Duodenal mucosa (tissue), 2 donors: ENCODE measurements around the gene SPRR5.

Source experiments
- H3K27ac ChIP-seq: one replicate; pipeline ENCODE4 v1.7.0; 2013; ENCODE audit warnings: low read depth, low read length
- H3K27me3 ChIP-seq, 2 donors: one replicate each; pipeline ENCODE4 v1.7.0; 2013; ENCODE audit warnings: low read length in 2 of 2, control low read depth in 1 of 2; ENCODE audit not compliant: insufficient read depth in 2 of 2, control insufficient read depth in 1 of 2
- H3K36me3 ChIP-seq, 2 donors: one replicate each; pipeline ENCODE4 v1.7.0; 2013; ENCODE audit warnings: low read length in 2 of 2, control low read depth in 1 of 2; ENCODE audit not compliant: insufficient read depth in 2 of 2, control insufficient read depth in 1 of 2
- H3K4me1 ChIP-seq, 2 donors: one replicate each; pipeline ENCODE4 v1.7.0; 2013; ENCODE audit warnings: low read length in 2 of 2, control low read depth in 1 of 2; ENCODE audit not compliant: insufficient read depth in 2 of 2, control insufficient read depth in 1 of 2
- H3K4me3 ChIP-seq, 2 donors: one replicate each; pipeline ENCODE4 v1.7.0; 2013; ENCODE audit warnings: low read length in 2 of 2, low read depth in 1 of 2
- H3K9ac ChIP-seq, 2 donors: one replicate each; pipeline ENCODE4 v1.7.0; 2013; ENCODE audit warnings: low read length in 2 of 2, low read depth in 1 of 2
- H3K9me3 ChIP-seq, 2 donors: one replicate each; pipeline ENCODE4 v1.7.0; 2013; ENCODE audit warnings: low read length in 2 of 2, control low read depth in 1 of 2; ENCODE audit not compliant: control insufficient read depth in 1 of 2

SPRR5 gene

GRCh38 chr1:152946651-152947256, at the start of gene SPRR5:
TSS of gene SPRR5 (plus strand) at chr1:152947206. CDS start at chr1:152948555, 1,349 bp downstream.
- no peak within 1 kb of the TSS for H3K27ac ChIP-seq
- no peaks in the 10 kb centered on the region for H3K36me3 ChIP-seq
- H3K4me3 ChIP-seq: no peak within 1 kb of the TSS
- H3K27me3 ChIP-seq: peaks cover 3 to 4% of the 10 kb centered on the region in 2 donors
- no peaks in the 10 kb centered on the region for H3K9me3 ChIP-seq
- H3K9ac ChIP-seq: no peak within 1 kb of the TSS
- no peaks in the 10 kb centered on the region for H3K4me1 ChIP-seq

DNA sequence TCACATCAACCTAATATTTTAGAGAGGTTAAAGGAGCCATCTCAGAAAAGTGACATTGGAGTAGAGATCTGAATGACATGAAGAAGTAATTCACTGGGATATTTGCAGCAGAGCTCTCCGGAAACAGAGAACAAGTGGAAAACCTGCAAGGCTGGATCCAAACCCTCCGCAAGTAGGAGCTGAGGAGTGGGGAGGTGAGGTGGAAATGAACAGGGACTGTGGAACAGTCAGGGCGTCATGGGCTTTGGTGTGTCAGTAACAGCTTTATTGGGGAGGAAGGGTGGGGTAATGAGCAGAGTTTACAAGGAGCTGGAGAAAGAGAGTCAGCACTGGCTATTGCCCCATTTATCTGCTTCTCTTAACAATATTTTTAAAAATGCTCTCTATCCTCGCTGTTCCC, 48.0 kb upstream of the SPRR5 start:
- Histone ChIP-seq H3K9me3 (no peaks in the 10 kb centered on the region), H3K9ac (no peak overlapping the region), H3K36me3 (no peaks in the 10 kb centered on the region), H3K27ac (no peak overlapping the region), H3K27me3 (no peaks in the 10 kb centered on the region), H3K4me1 (no peaks in the 10 kb centered on the region), H3K4me3 (no peak overlapping the region)

- Histone ChIP-seq H3K4me1 (no peaks in the 10 kb centered on the region), H3K4me3 (no peak overlapping the region), H3K9ac (no peak overlapping the region), H3K9me3 (no peaks in the 10 kb centered on the region), H3K27me3 (no peaks in the 10 kb centered on the region), H3K36me3 (no peaks in the 10 kb centered on the region), H3K27ac (no peak overlapping the region)
These were observed 47.1 kb upstream of the SPRR5 start for GRCh38 chr1:152899883-152900282.

DNA sequence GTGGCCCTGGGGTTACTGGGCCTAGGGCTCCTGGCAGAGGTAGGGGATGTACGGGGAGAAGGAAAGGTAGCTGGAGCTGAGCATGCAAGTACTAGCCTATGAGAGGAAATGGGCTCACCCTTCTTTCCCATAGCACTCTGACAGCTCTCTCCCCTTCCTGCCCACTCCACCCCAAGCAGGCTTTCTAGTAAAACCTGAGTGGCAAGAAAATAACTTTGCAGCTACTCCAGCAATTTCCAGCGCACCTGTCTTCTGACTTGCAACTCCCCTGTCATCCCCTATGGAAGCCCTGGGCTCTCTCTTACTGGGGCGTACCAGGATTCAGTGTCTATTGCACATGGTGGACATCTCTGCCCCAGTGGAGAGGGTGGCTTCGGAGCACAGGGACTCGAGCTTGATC, 45.4 kb upstream of the SPRR5 start:
- H3K27me3 ChIP-seq: peaks cover 0 to 4% of the 10 kb centered on the region in 2 donors
- no peak overlapping the region for H3K9ac ChIP-seq
- no peaks in the 10 kb centered on the region for H3K36me3 ChIP-seq
- H3K9me3 ChIP-seq: no peaks in the 10 kb centered on the region
- no peak overlapping the region for H3K27ac ChIP-seq
- no peaks in the 10 kb centered on the region for H3K4me1 ChIP-seq
- H3K4me3 ChIP-seq: no peak overlapping the region

GRCh38 chr1:152902636-152903035, 44.4 kb upstream of the SPRR5 start:
- Histone ChIP-seq H3K27ac (no peak overlapping the region), H3K4me3 (no peak overlapping the region), H3K27me3 (peaks cover 0 to 4% of the 10 kb centered on the region in 2 donors), H3K36me3 (no peaks in the 10 kb centered on the region), H3K9me3 (no peaks in the 10 kb centered on the region), H3K4me1 (no peaks in the 10 kb centered on the region), H3K9ac (no peak overlapping the region)

DNA sequence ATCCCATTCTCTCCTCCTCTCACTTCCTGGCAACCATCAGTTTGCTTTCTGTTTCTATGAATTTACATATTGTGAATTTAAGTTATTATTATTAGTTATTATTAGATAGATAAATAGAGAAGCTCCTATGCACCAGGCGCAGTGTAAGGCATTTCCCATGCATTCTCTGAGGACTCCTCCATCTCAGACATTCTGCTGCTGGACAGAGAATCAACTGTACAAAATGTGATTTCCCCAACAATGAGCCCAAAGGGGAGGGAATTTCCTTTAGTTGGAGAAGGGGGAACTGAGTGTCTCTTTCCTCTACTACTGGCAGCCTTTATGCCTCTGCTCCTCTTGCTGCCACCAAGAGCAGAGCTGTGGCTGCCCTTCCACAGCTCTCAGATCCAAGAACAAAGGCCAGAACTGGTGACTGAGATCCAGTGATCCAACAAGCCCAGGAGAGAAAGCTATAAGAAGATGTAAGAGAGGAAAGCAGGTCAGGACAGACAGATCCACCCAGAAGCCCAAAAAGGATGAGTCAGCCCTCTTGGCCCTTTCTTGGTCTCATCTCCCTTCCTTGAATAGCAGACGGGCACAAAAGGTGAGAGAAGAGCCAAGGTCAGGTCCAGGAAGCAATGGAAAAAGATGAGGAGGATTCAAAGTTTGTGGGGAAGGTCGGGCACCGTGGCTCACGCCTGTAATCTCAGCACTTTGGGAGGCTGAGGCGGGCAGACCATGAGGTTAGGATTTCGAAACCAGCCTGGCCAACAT, 42.1 kb upstream of the SPRR5 start:
- H3K4me1 ChIP-seq: no peaks in the 10 kb centered on the region
- H3K27me3 ChIP-seq: peaks cover 0 to 4% of the 10 kb centered on the region in 2 donors
- no peaks in the 10 kb centered on the region for H3K9me3 ChIP-seq
- no peak overlapping the region for H3K9ac ChIP-seq
- H3K4me3 ChIP-seq: no peak overlapping the region
- no peak overlapping the region for H3K27ac ChIP-seq
- H3K36me3 ChIP-seq: no peaks in the 10 kb centered on the region

- no peaks in the 10 kb centered on the region for H3K4me1 ChIP-seq
- no peak overlapping the region for H3K27ac ChIP-seq
- H3K4me3 ChIP-seq: no peak overlapping the region
These were observed 40.9 kb upstream of the SPRR5 start for GRCh38 chr1:152906023-152906565.

DNA sequence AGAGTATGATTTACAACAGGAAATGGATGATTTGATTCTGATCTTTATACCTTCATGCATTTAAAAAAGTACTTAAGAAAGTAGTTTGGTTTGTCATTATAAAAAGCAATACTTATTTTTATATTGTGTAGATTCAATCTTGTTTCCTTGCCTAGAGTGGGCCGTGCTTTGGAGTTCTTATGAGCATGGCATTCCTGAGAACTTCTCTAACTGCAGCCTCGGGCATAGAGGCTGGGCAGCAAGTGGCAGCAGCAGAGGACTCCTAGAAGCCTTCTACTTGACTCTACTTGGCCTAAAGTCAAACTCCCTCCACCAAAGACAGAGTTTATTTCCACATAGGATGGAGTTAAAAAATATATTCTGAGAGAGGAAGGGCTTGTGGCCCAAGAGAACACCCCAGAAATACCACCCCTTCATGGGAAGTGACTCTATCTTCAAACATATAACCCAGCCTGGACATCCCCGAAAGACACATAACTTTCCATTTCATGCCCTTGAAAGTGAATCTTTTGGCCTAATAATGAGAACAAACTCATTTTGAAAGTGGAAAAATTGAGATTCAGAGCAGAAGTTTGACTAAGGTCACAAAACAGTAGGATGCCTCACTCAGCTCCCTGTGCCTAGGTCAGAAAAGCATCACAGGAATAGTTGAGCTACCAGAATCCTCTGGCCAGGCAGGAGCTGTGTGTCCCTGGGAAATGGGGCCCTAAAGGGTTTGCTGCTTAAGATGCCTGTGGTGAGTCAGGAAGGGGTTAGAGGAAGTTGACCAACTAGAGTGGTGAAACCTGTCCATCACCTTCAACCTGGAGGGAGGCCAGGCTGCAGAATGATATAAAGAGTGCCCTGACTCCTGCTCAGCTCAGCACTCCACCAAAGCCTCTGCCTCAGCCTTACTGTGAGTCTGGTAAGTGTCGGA, 39.1 kb upstream of the SPRR5 start, which contains the start of gene IVL:
Gene IVL, plus strand, starts transcription at position 861 of the 916 bp plus-strand sequence. CDS start 1,252 bp downstream, outside the sequence.
- Histone ChIP-seq H3K36me3 (no peaks in the 10 kb centered on the region), H3K4me1 (no peaks in the 10 kb centered on the region), H3K9ac (no peak within 1 kb of the TSS), H3K27ac (no peak within 1 kb of the TSS), H3K4me3 (no peak within 1 kb of the TSS), H3K9me3 (no peaks in the 10 kb centered on the region), H3K27me3 (peaks cover 0 to 4% of the 10 kb centered on the region in 2 donors)

More at GRCh38 chr1:152906023-152906565, 40.9 kb upstream of the SPRR5 start:
- Histone ChIP-seq H3K27me3 (peaks cover 0 to 4% of the 10 kb centered on the region in 2 donors), H3K36me3 (no peaks in the 10 kb centered on the region), H3K9me3 (no peaks in the 10 kb centered on the region), H3K9ac (no peak overlapping the region)

- Histone ChIP-seq H3K27me3 (peaks cover 0 to 4% of the 10 kb centered on the region in 2 donors), H3K4me3 (no peak overlapping the region), H3K36me3 (no peaks in the 10 kb centered on the region), H3K9ac (no peak overlapping the region), H3K4me1 (no peaks in the 10 kb centered on the region), H3K9me3 (no peaks in the 10 kb centered on the region), H3K27ac (no peak overlapping the region)
These were observed 37.8 kb upstream of the SPRR5 start for GRCh38 chr1:152909206-152909605.
